ENCODE measurements around the gene FTCD. TPM values are rescaled to one million over a fixed set of nuclear protein-coding genes. Genes with fewer than 3 reads are reported as not detected.
"Not testable (repeated sequence)": the region's sequence is repeated elsewhere in the genome, so short reads cannot be mapped to it uniquely, and the experiment has no call there.

The FTCD gene
- total and polyA plus RNA-seq, 9 of the 15 experiments (the other 6 are each of a cell fraction or from before 2014, with no cell fraction given), result 0.11 to 1.6 (median 0.67) TPM; not detected in 5

DNA sequence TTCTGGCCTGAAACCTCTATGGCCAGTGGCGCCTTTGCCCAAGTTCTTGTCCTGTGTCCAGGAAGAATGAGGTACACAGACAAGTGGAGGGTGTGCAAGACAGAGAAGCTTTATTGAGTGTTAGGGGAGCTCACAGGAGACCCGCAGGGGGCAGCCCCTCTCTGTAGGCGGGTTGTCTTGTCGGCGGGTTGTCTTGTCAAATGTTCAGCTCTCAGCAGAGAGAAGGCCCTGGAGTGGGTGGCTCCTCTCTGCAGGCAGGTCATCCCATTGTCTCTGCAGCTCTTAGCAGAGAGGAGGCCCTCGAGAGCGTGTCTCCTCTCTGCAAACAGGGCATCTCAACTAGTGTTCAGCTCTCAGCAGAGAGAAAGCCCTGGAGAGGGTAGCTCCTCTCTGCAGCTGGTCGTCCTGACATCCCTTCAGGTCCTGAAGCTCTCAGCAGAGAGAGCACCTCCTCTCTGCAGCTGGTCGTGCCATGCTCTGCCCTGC lies 46.5 kb downstream of the FTCD start (continued):
- no peak for TF ChIP-seq MGA (IDR thresholded peaks at IDR 0.05)

DNA sequence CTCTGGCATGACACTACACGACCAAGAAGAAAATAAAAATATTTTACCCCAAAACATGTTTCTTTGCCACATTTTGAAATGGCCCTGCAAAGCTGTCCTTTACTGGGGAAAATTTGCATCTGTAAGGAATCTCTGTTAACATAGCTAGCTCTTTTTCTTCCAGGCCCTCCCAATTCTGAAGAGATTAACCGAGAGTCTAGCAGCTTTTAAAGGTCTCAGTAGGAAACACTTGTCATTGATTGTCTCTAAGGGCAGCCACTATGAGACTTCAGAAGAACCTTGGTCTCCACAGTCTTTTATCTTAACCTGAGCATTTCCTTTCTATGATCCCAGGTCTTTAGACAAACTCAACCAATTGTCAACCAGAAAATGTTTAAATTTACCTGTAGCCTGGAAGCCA lies 48.0 kb downstream of the FTCD start:
- H3K9me1 ChIP-seq (ENCODE audit: control insufficient read depth, insufficient read depth, low read length); H3K27ac ChIP-seq (ENCODE audit: extremely low read depth, low read depth, low read length); FAIRE-seq; H3K36me3 ChIP-seq (ENCODE audit: control insufficient read depth, insufficient read depth, low read length); H3K4me2 ChIP-seq (ENCODE audit: insufficient read depth, low read length); DNase-seq (ENCODE audit: extremely low read depth in 1 of 4, low spot score in 3 of 4); ATAC-seq; in situ Hi-C loops (cut with MboI); POLR2A ChIA-PET; intact Hi-C loops (cut with micrococcal nuclease); H4K20me1 ChIP-seq (replicated peaks; ENCODE audit: control insufficient read depth, insufficient read depth, low read length); H3K4me3 ChIP-seq; H2AFZ ChIP-seq (ENCODE audit: low read depth, low read length); CTCF ChIA-PET (ENCODE audit: low intra/inter-chr PET ratio); H3K9ac ChIP-seq (ENCODE audit: insufficient read depth in 1 of 2, low read depth in 2 of 2, low read length in 2 of 2); H3K79me2 ChIP-seq (ENCODE audit: control insufficient read depth, insufficient read depth, low read length); BruUV-seq (replicated peaks); H3K9me3 ChIP-seq (replicated peaks; ENCODE audit: control insufficient read depth, insufficient read depth, low read depth, low read length): not testable (repeated sequence)
- WGBS (ENCODE audit: insufficient coverage, low coverage, missing lambda C conversion rate), result 5% methylated on average over 2 of the region's 2 CpGs
- Histone ChIP-seq H3K27me3 (ENCODE audit: control insufficient read depth in 2 of 2, insufficient read depth in 2 of 2, low read length in 2 of 2) (peaks cover 0 to 22% of the 10 kb centered on the region in 2 experiments; a peak in 2 of 5 replicates), H3K4me1 (replicated peaks in 1 of 2; ENCODE audit: control insufficient read depth in 2 of 2, insufficient read depth in 2 of 2, low read length in 2 of 2) (peaks cover 0 to 19% of the 10 kb centered on the region in 2 experiments; a peak in 2 of 5 replicates)
